AG09309 (cell line): Measurements from ENCODE around the gene GART.

Experiments
- DNase-seq: peaks from one replicate; pipeline ENCODE4 v3.0.0-alpha.2; 2010; ENCODE audit warnings: low read depth
- H3K4me3 ChIP-seq: 2 replicates; pipeline ENCODE4 v1.5.1; 2011; ENCODE audit warnings: mild to moderate bottlenecking, low read depth, low read length, moderate library complexity; ENCODE audit not compliant: control insufficient read depth
- TF ChIP-seq, protein P1 (sequence below): IDR thresholded peaks from 2 replicates; pipeline ENCODE4 v1.5.1; 2011; ENCODE audit warnings: mild to moderate bottlenecking, low read depth, low read length, inconsistent platforms; ENCODE audit not compliant: insufficient read depth, control insufficient read depth; ENCODE audit errors: missing control alignments

Gene GART

DNA sequence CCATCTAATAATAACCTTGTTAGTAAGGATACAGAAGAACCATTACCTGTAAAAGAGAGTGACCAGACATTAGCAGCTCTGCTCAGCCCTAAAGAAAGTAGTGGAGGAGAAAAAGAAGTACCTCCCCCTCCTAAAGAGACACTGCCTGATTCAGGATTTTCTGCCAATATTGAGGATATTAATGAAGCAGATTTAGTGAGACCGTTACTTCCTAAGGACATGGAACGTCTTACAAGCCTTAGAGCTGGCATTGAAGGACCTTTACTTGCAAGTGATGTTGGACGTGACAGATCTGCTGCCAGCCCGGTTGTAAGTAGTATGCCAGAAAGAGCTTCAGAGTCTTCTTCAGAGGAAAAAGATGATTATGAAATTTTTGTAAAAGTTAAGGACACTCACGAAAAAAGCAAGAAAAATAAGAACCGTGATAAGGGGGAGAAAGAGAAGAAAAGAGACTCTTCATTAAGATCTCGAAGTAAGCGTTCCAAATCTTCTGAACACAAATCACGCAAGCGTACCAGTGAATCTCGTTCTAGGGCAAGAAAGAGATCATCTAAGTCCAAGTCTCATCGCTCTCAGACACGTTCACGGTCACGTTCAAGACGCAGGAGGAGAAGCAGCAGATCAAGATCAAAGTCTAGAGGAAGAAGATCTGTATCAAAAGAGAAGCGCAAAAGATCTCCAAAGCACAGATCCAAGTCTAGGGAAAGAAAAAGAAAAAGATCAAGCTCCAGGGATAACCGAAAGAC lies 12.5 kb upstream of the GART start:
- TF ChIP-seq, protein P1, sequence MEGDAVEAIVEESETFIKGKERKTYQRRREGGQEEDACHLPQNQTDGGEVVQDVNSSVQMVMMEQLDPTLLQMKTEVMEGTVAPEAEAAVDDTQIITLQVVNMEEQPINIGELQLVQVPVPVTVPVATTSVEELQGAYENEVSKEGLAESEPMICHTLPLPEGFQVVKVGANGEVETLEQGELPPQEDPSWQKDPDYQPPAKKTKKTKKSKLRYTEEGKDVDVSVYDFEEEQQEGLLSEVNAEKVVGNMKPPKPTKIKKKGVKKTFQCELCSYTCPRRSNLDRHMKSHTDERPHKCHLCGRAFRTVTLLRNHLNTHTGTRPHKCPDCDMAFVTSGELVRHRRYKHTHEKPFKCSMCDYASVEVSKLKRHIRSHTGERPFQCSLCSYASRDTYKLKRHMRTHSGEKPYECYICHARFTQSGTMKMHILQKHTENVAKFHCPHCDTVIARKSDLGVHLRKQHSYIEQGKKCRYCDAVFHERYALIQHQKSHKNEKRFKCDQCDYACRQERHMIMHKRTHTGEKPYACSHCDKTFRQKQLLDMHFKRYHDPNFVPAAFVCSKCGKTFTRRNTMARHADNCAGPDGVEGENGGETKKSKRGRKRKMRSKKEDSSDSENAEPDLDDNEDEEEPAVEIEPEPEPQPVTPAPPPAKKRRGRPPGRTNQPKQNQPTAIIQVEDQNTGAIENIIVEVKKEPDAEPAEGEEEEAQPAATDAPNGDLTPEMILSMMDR: no peak
- no peak overlapping the region for H3K4me3 ChIP-seq

DNA sequence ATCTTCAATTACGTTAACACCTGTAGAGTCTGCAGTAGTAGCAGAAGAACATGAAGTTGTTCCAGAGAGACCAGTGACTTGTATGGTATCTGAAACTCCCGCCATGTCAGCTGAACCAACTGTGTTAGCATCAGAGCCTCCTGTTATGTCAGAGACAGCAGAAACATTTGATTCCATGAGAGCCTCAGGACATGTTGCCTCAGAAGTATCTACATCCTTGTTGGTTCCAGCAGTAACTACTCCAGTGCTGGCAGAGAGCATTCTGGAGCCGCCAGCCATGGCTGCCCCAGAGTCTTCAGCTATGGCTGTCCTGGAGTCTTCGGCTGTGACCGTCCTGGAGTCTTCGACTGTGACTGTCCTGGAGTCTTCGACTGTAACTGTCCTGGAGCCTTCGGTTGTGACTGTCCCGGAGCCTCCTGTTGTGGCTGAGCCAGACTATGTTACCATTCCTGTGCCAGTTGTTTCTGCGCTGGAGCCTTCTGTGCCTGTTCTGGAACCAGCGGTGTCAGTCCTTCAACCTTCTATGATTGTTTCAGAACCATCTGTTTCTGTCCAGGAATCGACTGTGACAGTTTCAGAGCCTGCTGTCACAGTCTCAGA lies 11.2 kb upstream of the GART start:
- H3K4me3 ChIP-seq: no peak overlapping the region
- DNase-seq: no peak
- TF ChIP-seq, protein P1: no peak

More for the DNA sequence above, 12.5 kb upstream of the GART start:
- DNase-seq: no peak

DNA sequence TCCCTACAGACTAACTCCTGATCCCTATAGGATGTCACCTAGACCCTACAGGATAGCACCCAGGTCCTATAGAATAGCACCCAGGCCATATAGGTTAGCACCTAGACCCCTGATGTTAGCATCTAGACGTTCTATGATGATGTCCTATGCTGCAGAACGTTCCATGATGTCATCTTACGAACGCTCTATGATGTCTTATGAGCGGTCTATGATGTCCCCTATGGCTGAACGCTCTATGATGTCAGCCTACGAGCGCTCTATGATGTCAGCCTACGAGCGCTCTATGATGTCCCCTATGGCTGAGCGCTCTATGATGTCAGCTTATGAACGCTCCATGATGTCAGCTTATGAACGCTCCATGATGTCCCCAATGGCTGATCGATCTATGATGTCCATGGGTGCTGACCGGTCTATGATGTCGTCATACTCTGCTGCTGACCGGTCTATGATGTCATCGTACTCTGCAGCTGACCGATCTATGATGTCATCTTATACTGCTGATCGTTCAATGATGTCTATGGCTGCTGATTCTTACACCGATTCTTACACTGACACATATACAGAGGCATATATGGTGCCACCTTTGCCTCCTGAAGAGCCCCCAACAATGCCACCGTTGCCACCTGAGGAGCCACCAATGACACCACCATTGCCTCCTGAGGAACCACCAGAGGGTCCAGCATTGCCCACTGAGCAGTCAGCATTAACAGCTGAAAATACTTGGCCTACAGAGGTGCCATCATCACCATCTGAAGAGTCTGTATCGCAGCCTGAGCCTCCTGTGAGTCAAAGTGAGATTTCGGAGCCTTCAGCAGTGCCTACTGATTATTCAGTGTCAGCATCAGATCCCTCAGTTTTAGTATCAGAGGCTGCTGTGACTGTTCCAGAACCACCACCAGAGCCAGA lies 10.4 kb upstream of the GART start:
- DNase-seq: no peak
- TF ChIP-seq, protein P1: no peak
- H3K4me3 ChIP-seq: no peak overlapping the region

DNA sequence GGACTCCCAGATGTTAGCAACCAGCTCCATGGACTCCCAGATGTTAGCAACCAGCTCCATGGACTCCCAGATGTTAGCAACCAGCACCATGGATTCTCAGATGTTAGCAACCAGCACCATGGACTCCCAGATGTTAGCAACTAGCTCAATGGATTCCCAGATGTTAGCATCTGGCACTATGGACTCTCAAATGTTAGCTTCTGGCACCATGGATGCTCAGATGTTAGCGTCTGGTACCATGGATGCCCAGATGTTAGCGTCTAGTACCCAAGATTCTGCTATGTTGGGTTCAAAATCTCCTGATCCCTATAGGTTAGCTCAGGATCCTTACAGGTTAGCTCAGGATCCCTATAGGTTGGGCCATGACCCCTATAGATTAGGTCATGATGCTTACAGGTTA lies 9.7 kb upstream of the GART start:
- DNase-seq: no peak
- H3K4me3 ChIP-seq: no peak overlapping the region
- TF ChIP-seq, protein P1: no peak

DNA sequence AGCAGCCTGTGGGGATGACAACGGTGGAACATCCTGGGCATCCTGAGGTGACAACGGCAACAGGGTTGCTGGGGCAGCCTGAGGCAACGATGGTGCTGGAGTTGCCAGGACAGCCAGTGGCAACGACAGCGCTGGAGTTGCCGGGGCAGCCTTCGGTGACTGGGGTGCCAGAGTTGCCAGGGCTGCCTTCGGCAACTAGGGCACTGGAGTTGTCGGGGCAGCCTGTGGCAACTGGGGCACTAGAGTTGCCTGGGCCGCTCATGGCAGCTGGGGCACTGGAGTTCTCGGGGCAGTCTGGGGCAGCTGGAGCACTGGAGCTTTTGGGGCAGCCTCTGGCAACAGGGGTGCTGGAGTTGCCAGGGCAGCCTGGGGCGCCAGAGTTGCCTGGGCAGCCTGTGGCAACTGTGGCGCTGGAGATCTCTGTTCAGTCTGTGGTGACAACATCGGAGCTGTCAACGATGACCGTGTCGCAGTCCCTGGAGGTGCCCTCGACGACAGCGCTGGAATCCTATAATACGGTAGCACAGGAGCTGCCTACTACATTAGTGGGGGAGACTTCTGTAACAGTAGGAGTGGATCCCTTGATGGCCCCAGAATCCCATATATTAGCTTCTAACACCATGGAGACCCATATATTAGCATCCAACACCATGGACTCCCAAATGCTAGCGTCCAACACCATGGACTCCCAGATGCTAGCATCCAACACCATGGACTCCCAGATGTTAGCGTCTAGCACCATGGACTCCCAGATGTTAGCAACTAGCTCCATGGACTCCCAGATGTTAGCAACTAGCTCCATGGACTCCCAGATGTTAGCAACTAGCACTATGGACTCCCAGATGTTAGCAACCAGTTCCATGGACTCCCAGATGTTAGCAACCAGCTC lies 9.1 kb upstream of the GART start:
- no peak for DNase-seq
- no peak overlapping the region for H3K4me3 ChIP-seq
- TF ChIP-seq, protein P1: no peak
